C4-2B (cell line): ENCODE data around the gene SLC2A14.
"Not testable (repeated sequence)": the region's sequence is repeated elsewhere in the genome, so short reads cannot be mapped to it uniquely, and the experiment has no call there.

ENCODE experiments used
- ZFX ChIP-seq: fragments of 450-650 bp; IDR thresholded peaks from 2 replicates; pipeline ENCODE4 v1.6.1; 2017
- TF ChIP-seq, protein P1 (sequence below): fragments of 450-650 bp; conservative IDR thresholded peaks from 2 replicates; pipeline ENCODE4 v1.5.1; 2017; ENCODE audit warnings: mild to moderate bottlenecking

DNA sequence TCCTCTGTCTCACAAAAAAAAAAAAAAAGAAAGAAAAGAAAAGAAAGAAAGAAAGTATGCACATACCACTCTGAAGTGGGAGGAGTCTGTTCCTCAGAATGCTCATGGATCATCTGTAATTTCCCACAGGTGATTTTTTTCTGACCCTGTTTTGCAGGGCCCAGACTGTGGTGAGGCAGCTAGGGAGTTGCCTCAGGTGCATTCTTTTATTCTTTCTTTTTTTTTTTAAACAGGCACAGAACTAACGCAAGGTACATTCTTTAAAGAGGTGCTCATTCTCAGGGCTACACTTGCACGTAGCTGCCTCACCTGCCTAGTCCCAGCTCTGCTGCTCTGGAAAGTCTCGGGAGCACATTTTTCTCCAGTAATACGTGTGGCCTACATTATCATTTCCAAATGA is 47.0 kb downstream of the SLC2A14 start:
- TF ChIP-seq, protein P1, sequence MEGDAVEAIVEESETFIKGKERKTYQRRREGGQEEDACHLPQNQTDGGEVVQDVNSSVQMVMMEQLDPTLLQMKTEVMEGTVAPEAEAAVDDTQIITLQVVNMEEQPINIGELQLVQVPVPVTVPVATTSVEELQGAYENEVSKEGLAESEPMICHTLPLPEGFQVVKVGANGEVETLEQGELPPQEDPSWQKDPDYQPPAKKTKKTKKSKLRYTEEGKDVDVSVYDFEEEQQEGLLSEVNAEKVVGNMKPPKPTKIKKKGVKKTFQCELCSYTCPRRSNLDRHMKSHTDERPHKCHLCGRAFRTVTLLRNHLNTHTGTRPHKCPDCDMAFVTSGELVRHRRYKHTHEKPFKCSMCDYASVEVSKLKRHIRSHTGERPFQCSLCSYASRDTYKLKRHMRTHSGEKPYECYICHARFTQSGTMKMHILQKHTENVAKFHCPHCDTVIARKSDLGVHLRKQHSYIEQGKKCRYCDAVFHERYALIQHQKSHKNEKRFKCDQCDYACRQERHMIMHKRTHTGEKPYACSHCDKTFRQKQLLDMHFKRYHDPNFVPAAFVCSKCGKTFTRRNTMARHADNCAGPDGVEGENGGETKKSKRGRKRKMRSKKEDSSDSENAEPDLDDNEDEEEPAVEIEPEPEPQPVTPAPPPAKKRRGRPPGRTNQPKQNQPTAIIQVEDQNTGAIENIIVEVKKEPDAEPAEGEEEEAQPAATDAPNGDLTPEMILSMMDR: not testable (repeated sequence)
- not testable (repeated sequence) for TF ChIP-seq ZFX
